Esophagus squamous epithelium (tissue), 5 donors: ENCODE results near the gene AHNAK. TPM values are rescaled to one million over a fixed set of nuclear protein-coding genes. Genes with fewer than 3 reads are reported as not detected.

Experiments used
- DNase-seq: peaks from one replicate; lab custom pipeline; 2025; lab: John Stamatoyannopoulos, UW
- H3K27ac ChIP-seq, 4 donors: fragments of 200-600 bp; sonication (generic); one replicate each; pipeline ENCODE4 v1.5.1; 2016 to 2019; ENCODE audit warnings: mild to moderate bottlenecking in 1 of 4
- H3K27me3 ChIP-seq, 4 donors: fragments of 200-600 bp; sonication (generic); 1 replicate in 3 of 4; 2 replicates in 1 of 4; pipeline versions ENCODE4 v1.5.1 to v1.6.0; 2017 to 2021; ENCODE audit warnings: antibody characterized with exemption in 1 of 4
- H3K36me3 ChIP-seq, 3 donors: fragments of 200-600 bp; sonication (generic); one replicate each; pipeline ENCODE4 v1.5.1; 2016 to 2019
- H3K4me1 ChIP-seq, 3 donors: fragments of 200-600 bp; sonication (generic); one replicate each; pipeline ENCODE4 v1.5.1; 2017 to 2019
- H3K4me3 ChIP-seq, 4 donors: fragments of 200-600 bp; sonication (generic); 1 replicate in 3 of 4; 2 replicates in 1 of 4; pipeline ENCODE4 v1.5.1; 2016 to 2019; ENCODE audit warnings: mild to moderate bottlenecking in 2 of 4, moderate library complexity in 1 of 4
- H3K9me3 ChIP-seq, 3 donors: fragments of 200-600 bp; sonication (generic); one replicate each; pipeline ENCODE4 v1.5.1; 2016 to 2019
- POLR2A ChIP-seq, 4 donors: fragments of 450-650 bp; IDR thresholded peaks; one replicate each; pipeline ENCODE4 v1.6.1; 2017; ENCODE audit warnings: antibody characterized with exemption in 4 of 4, mild to moderate bottlenecking in 4 of 4, moderate library complexity in 3 of 4
- WGBS, 2 donors: methylation state at CpG; one replicate each; pipeline ENCODE4 v1.1.5; 2018; 5-methylcytosine and 5-hydroxymethylcytosine counted together
- intact Hi-C: fragments of 100-400 bp; cut with DNase I; formaldehyde crosslinking; loops from one replicate; pipeline ENCODE4 v1.15.0; 2022
- total RNA-seq, 4 donors: library from RNA; depleted of rRNA; stranded (reverse); fragments of >200 nt; gene quantifications; one replicate each; pipeline ENCODE4 v1.1.0, GENCODE V29; 2016
- TF ChIP-seq, protein P1 (sequence below), 6 experiments: fragments of 450-650 bp in 4 of 6; fragments of 200-600 bp in 2 of 6; sonication (generic) in 2 of 6; IDR thresholded peaks; one replicate each; pipeline ENCODE4 v1.5.1; 2016 to 2019; ENCODE audit warnings: antibody characterized with exemption in 6 of 6, mild to moderate bottlenecking in 4 of 6, moderate library complexity in 4 of 6
- donor health status: DM: yes; HTN: yes; CAD: no.

The AHNAK gene
- total RNA-seq, 4 donors from 2014 or later: 695 to 1,250 (median 954) TPM

DNA sequence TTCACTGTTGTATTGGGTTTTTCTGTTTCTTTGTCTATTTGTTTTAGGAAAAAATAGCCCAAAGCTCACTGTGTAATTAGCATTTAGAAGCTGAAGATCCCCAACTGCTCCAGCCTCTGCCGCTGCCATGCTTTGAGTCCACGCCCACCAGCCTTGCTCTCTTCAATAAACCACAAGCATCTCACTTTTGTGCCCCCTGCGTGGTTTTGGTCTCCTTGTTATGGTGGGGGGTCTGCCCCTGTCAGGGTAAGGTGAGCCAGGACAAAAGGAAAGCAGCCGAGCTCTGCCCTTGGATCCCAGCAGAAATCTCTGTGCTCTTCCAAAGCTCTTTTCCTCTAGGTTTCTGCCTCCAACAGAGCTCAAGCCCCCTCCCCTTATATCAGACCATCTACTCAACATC, 123.6 kb downstream of the AHNAK start:
- Histone ChIP-seq H3K36me3 (no peaks in the 10 kb centered on the region), H3K4me3 (no peak overlapping the region), H3K27ac (peak overlapping the region in 1 of 4 donors; percentile 17), H3K9me3 (no peaks in the 10 kb centered on the region), H3K4me1 (peaks cover 16 to 71% (median 32%) of the 10 kb centered on the region in 3 donors), H3K27me3 (no peaks in the 10 kb centered on the region)
- DNase-seq: no peak
- no peak for TF ChIP-seq POLR2A (IDR thresholded peaks at IDR 0.05)
- WGBS, 2 donors: 69 to 74% methylated on average over 3 to 4 of the region's 4 CpGs
- intact Hi-C loops: no loop called here

DNA sequence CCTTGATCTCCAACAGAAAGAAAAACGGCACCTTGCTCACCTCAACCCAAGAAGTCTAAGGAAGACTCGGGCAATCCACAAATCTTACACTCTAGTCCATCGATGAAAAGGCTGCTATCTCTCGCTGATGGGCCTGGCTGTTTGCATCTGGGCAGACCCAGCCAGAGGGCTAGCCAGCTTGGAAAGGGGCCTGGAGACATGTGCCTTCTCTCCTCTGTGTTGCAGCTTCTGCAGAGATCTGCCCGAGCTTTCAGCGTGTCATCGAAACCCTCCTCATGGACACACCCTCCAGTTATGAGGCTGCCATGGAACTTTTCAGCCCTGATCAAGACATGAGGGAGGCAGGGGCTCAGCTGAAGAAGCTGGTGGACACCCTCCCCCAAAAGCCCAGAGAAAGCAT, 124.6 kb downstream of the AHNAK start:
- Histone ChIP-seq H3K27me3 (no peaks in the 10 kb centered on the region), H3K36me3 (no peaks in the 10 kb centered on the region), H3K27ac (peak overlapping the region in 1 of 4 donors; percentile 32), H3K4me1 (peaks cover 12 to 65% (median 26%) of the 10 kb centered on the region in 3 donors), H3K9me3 (no peaks in the 10 kb centered on the region), H3K4me3 (no peak overlapping the region)
- TF ChIP-seq, protein P1, sequence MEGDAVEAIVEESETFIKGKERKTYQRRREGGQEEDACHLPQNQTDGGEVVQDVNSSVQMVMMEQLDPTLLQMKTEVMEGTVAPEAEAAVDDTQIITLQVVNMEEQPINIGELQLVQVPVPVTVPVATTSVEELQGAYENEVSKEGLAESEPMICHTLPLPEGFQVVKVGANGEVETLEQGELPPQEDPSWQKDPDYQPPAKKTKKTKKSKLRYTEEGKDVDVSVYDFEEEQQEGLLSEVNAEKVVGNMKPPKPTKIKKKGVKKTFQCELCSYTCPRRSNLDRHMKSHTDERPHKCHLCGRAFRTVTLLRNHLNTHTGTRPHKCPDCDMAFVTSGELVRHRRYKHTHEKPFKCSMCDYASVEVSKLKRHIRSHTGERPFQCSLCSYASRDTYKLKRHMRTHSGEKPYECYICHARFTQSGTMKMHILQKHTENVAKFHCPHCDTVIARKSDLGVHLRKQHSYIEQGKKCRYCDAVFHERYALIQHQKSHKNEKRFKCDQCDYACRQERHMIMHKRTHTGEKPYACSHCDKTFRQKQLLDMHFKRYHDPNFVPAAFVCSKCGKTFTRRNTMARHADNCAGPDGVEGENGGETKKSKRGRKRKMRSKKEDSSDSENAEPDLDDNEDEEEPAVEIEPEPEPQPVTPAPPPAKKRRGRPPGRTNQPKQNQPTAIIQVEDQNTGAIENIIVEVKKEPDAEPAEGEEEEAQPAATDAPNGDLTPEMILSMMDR (IDR thresholded peaks at IDR 0.05): no peak
- no peak for TF ChIP-seq POLR2A (IDR thresholded peaks at IDR 0.05)
- no peak for DNase-seq
- WGBS, 2 donors: 82% methylated on average over 7 of the region's 7 CpGs; no CpG with 5 or more reads in 1 of the 2 donors
- intact Hi-C loops: no loop called here

- no peak for DNase-seq
- TF ChIP-seq, protein P1 (IDR thresholded peaks at IDR 0.05): no peak
- no peak for TF ChIP-seq POLR2A (IDR thresholded peaks at IDR 0.05)
- 89 to 98% methylated on average over 3 of the region's 3 CpGs for WGBS, 2 donors
- Histone ChIP-seq H3K27ac (peak overlapping the region in 2 of 4 donors; percentile 7 to 61), H3K36me3 (no peaks in the 10 kb centered on the region), H3K27me3 (no peaks in the 10 kb centered on the region), H3K9me3 (no peaks in the 10 kb centered on the region), H3K4me3 (no peak overlapping the region), H3K4me1 (peaks cover 12 to 68% (median 26%) of the 10 kb centered on the region in 3 donors)
- intact Hi-C loops: no loop called here
These were observed 125.7 kb downstream of the AHNAK start for GRCh38 chr11:62420882-62421281.

GRCh38 chr11:62419943-62420342, 126.7 kb downstream of the AHNAK start:
- 47 to 56% methylated on average over 1 of the region's 1 CpG for WGBS, 2 donors
- Histone ChIP-seq H3K27ac (peak overlapping the region in 3 of 4 donors; percentile 61 to 68 (median 65)), H3K4me3 (no peak overlapping the region), H3K4me1 (peaks cover 11 to 67% (median 21%) of the 10 kb centered on the region in 3 donors), H3K36me3 (no peaks in the 10 kb centered on the region), H3K9me3 (no peaks in the 10 kb centered on the region), H3K27me3 (no peaks in the 10 kb centered on the region)
- DNase-seq: no peak
- TF ChIP-seq, protein P1 (IDR thresholded peaks at IDR 0.05): no peak
- TF ChIP-seq POLR2A (IDR thresholded peaks at IDR 0.05): no peak
- intact Hi-C loops: no loop called here

DNA sequence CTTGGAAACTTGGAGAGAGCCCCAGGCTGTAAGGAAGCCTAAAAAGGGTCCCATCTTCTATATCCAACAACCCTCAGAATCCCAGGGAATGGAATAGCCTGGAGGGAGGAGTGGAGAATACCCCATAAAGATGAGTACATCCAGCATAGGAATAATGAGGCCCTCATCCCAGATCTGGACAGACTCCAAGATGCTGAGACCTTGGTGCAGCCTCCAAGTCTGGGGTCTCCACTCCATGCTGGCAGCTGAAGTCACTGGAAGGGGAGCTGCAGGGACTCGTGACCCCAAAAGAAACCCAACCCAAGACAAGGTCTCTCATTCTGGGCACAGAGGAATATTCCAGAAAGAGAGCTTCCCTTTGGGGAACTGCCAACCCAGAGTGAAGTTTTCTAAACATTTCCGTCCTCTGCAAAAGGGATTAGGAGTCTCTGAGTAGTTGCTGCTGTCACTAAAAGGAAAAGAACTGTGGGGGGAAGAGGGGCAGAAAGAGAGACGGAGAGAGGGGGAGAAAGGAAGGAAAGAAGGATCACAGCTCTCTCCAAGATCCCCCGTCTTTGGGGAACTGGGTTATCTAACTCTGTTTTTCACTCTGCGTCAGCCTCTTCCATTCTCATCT, 127.2 kb downstream of the AHNAK start:
- WGBS, 2 donors: 61 to 63% methylated on average over 4 to 5 of the region's 5 CpGs
- no peak overlapping the region for H3K4me3 ChIP-seq
- TF ChIP-seq POLR2A (IDR thresholded peaks at IDR 0.05): no peak
- TF ChIP-seq, protein P1 (IDR thresholded peaks at IDR 0.05): no peak
- peak overlapping the region in 3 of 4 donors; percentile 61 to 68 (median 65) for H3K27ac ChIP-seq
- intact Hi-C loops: no loop called here
- peaks cover 7 to 64% (median 16%) of the 10 kb centered on the region in 3 donors for H3K4me1 ChIP-seq
- no peaks in the 10 kb centered on the region for H3K9me3 ChIP-seq
- no peaks in the 10 kb centered on the region for H3K27me3 ChIP-seq
- no peak for DNase-seq
- no peaks in the 10 kb centered on the region for H3K36me3 ChIP-seq
